CD4-positive, alpha-beta memory T cell (primary cell): ENCODE measurements around the gene CEPT1. TPM values are rescaled to one million over a fixed set of nuclear protein-coding genes. Genes with fewer than 3 reads are reported as not detected.
"Not testable (repeated sequence)": the region's sequence is repeated elsewhere in the genome, so short reads cannot be mapped to it uniquely, and the experiment has no call there.

Experiments
- CTCF ChIA-PET: fragments of 350-600 bp; sonication (Branson Sonifier 250); formaldehyde crosslinking; loops from one replicate; lab custom pipeline; 2021; ENCODE audit warnings: inconsistent platforms; ENCODE audit not compliant: partially characterized antibody; lab: Charles Lee
- POLR2A ChIA-PET: fragments of 350-600 bp; sonication (Branson Sonifier 250); formaldehyde crosslinking; loops from one replicate; lab custom pipeline; 2021; ENCODE audit not compliant: partially characterized antibody; lab: Charles Lee
- DNase-seq, 5 donors: peaks; one replicate each; pipeline versions ENCODE4 v3.0.0 to v3.0.0-alpha.2; 2020 to 2022; ENCODE audit warnings: mixed read lengths in 1 of 5
- H3K27ac ChIP-seq: one replicate; pipeline ENCODE4 v1.7.0; 2013; ENCODE audit warnings: low read depth, low read length
- H3K27me3 ChIP-seq: 2 replicates; pipeline ENCODE4 v1.7.0; 2013; ENCODE audit warnings: mild to moderate bottlenecking, low read length, moderate library complexity; ENCODE audit not compliant: insufficient read depth
- H3K36me3 ChIP-seq: 2 replicates; pipeline ENCODE4 v1.7.0; 2013; ENCODE audit warnings: mild to moderate bottlenecking, low read length, moderate library complexity; ENCODE audit not compliant: insufficient read depth
- H3K4me1 ChIP-seq: 2 replicates; pipeline ENCODE4 v1.7.0; 2013; ENCODE audit warnings: mild to moderate bottlenecking, low read length, moderate library complexity; ENCODE audit not compliant: insufficient read depth
- H3K4me3 ChIP-seq, 2 donors: one replicate each; pipeline ENCODE4 v1.7.0; 2013; ENCODE audit warnings: low read length in 2 of 2, mild to moderate bottlenecking in 1 of 2
- H3K9me3 ChIP-seq, 2 donors: one replicate each; pipeline ENCODE4 v1.7.0; 2013; ENCODE audit warnings: low read length in 2 of 2, control low read depth in 1 of 2; ENCODE audit not compliant: control insufficient read depth in 1 of 2
- H3K27ac Mint-ChIP-seq, 7 donors: one replicate each; pipeline ENCODE4 v1.8.0; 2020 to 2021; ENCODE audit warnings: mixed read lengths in 7 of 7, mild to moderate bottlenecking in 6 of 7, inconsistent platforms in 3 of 7, moderate library complexity in 3 of 7
- H3K27me3 Mint-ChIP-seq, 2 donors: one replicate each; pipeline ENCODE4 v1.8.0; 2020 to 2021; ENCODE audit warnings: mixed read lengths in 2 of 2
- H3K36me3 Mint-ChIP-seq, 2 donors: one replicate each; pipeline ENCODE4 v1.8.0; 2020 to 2021; ENCODE audit warnings: mixed read lengths in 2 of 2, inconsistent platforms in 1 of 2, mild to moderate bottlenecking in 1 of 2
- H3K4me1 Mint-ChIP-seq, 4 donors: one replicate each; pipeline ENCODE4 v1.8.0; 2020 to 2021; ENCODE audit warnings: mixed read lengths in 4 of 4, mild to moderate bottlenecking in 1 of 4
- H3K4me3 Mint-ChIP-seq, 8 donors: one replicate each; pipeline ENCODE4 v1.8.0; 2020 to 2021; ENCODE audit warnings: mixed read lengths in 8 of 8, mild to moderate bottlenecking in 7 of 8, moderate library complexity in 6 of 8, inconsistent platforms in 3 of 8
- H3K9me3 Mint-ChIP-seq, 8 donors: one replicate each; pipeline ENCODE4 v1.8.0; 2020 to 2021; ENCODE audit warnings: mixed read lengths in 8 of 8, mild to moderate bottlenecking in 5 of 8, inconsistent platforms in 3 of 8, moderate library complexity in 1 of 8
- intact Hi-C: fragments of 100-400 bp; cut with micrococcal nuclease; formaldehyde crosslinking; loops from one replicate; pipeline ENCODE4 v1.15.1; 2023
- polyA plus RNA-seq, 2 donors: library from polyadenylated mRNA; unstranded; fragments of 300-500 nt; fragmentation: Illumina TruSeq; gene quantifications; one replicate each; pipeline ENCODE4 v1.2.3, GENCODE V29; 2021
- total RNA-seq, 2 experiments: library from RNA; stranded (reverse); gene quantifications; one replicate each; pipeline ENCODE4 v1.2.3, GENCODE V29; 2021

CEPT1 gene
- total and polyA plus RNA-seq, 4 experiments from 2014 or later = 18.4 to 49.6 (median 41.2) TPM

- Histone ChIP-seq H3K9me3 (no peaks in the 10 kb centered on the region), H3K27me3 (no peaks in the 10 kb centered on the region), H3K4me1 (peaks cover 68% of the 10 kb centered on the region), H3K27ac (peak overlapping the region; percentile 48), H3K4me3 (no peak overlapping the region), H3K36me3 (no peaks in the 10 kb centered on the region)
- H3K27ac Mint-ChIP-seq = peak overlapping the region; percentile 80 to 100 (median 95)
- peak overlapping the region; percentile 62 to 87 (median 70) for H3K4me3 Mint-ChIP-seq
- intact Hi-C loops = loop anchor here (10.0 kb wide), 1 partner anchor 249 kb away; the partner anchor contains the start of gene LRIF1
- POLR2A ChIA-PET = interaction anchor here (0.7 to 18.7 kb wide), 5 partner anchors 8 to 235 kb away, joined by 3 to 1434 read pairs (median 6); partner anchors contain the start of genes CEPT1, CHI3L2, DENND2D and DRAM2
- peaks cover 0 to 6% (median 0%) of the 10 kb centered on the region in 8 donors for H3K9me3 Mint-ChIP-seq
- peaks cover 0 to 13% of the 10 kb centered on the region in 2 donors for H3K36me3 Mint-ChIP-seq
- H3K4me1 Mint-ChIP-seq = peaks cover 70 to 84% (median 72%) of the 10 kb centered on the region in 4 donors
- H3K27me3 Mint-ChIP-seq = peaks cover 0 to 2% of the 10 kb centered on the region in 2 donors
- CTCF ChIA-PET = interaction anchor here (2.8 to 17.0 kb wide), 2 partner anchors 10 to 18 kb away, joined by 15 to 623 read pairs; partner anchors contain the start of gene DENND2D
- peak in 1 of 5 donors; percentile 41 for DNase-seq
Measured at GRCh38 chr1:111213412-111213811, 73.4 kb downstream of the CEPT1 start.

- peaks cover 0 to 13% of the 10 kb centered on the region in 2 donors for H3K36me3 Mint-ChIP-seq
- H3K27ac Mint-ChIP-seq = peak overlapping the region; percentile 87 to 100 (median 97)
- no peak for DNase-seq
- H3K9me3 ChIP-seq = no peaks in the 10 kb centered on the region
- intact Hi-C loops = loop anchor here (10.0 kb wide), 1 partner anchor 249 kb away; the partner anchor contains the start of gene LRIF1
- POLR2A ChIA-PET = interaction anchor here (1.4 to 18.7 kb wide), 8 partner anchors 12 to 235 kb away, joined by 3 to 1434 read pairs (median 12); partner anchors contain the start of genes CEPT1, CHI3L2, DENND2D and DRAM2
- peaks cover 0 to 2% of the 10 kb centered on the region in 2 donors for H3K27me3 Mint-ChIP-seq
- CTCF ChIA-PET = interaction anchor here (0.7 to 17.0 kb wide), 6 partner anchors 9 to 186 kb away, joined by 3 to 623 read pairs (median 10); partner anchors contain the start of gene DENND2D
- peak overlapping the region in 1 of 2 donors; percentile 25 for H3K4me3 ChIP-seq
- peaks cover 76% of the 10 kb centered on the region for H3K4me1 ChIP-seq
- H3K9me3 Mint-ChIP-seq = peaks cover 0 to 6% (median 0%) of the 10 kb centered on the region in 8 donors
- H3K27ac ChIP-seq = peak overlapping the region; percentile 48
- H3K4me1 Mint-ChIP-seq = peaks cover 73 to 88% (median 76%) of the 10 kb centered on the region in 4 donors
- H3K36me3 ChIP-seq = no peaks in the 10 kb centered on the region
- no peaks in the 10 kb centered on the region for H3K27me3 ChIP-seq
- peak overlapping the region; percentile 64 to 87 (median 76) for H3K4me3 Mint-ChIP-seq
Measured at GRCh38 chr1:111214074-111214801, 74.2 kb downstream of the CEPT1 start.

GRCh38 chr1:111214884-111215283 lies 74.9 kb downstream of the CEPT1 start:
- Mint-ChIP-seq H3K27me3 (peaks cover 0 to 2% of the 10 kb centered on the region in 2 donors), H3K36me3 (peaks cover 0 to 13% of the 10 kb centered on the region in 2 donors), H3K4me1 (peaks cover 77 to 88% (median 81%) of the 10 kb centered on the region in 4 donors), H3K9me3 (peaks cover 0 to 6% (median 0%) of the 10 kb centered on the region in 8 donors), H3K4me3 (peak overlapping the region; percentile 64 to 87 (median 76)), H3K27ac (peak overlapping the region; percentile 87 to 100 (median 97))
- Histone ChIP-seq H3K36me3 (no peaks in the 10 kb centered on the region), H3K4me1 (peaks cover 83% of the 10 kb centered on the region), H3K9me3 (no peaks in the 10 kb centered on the region), H3K27me3 (no peaks in the 10 kb centered on the region), H3K4me3 (peak overlapping the region in 1 of 2 donors; percentile 25), H3K27ac (peak overlapping the region; percentile 48)
- ChIA-PET CTCF (interaction anchor here (0.5 to 17.0 kb wide), 9 partner anchors 8 to 293 kb away, joined by 3 to 623 read pairs (median 5); partner anchors contain the start of gene DENND2D), POLR2A (interaction anchor here (1.4 to 18.7 kb wide), 10 partner anchors 12 to 541 kb away, joined by 3 to 1434 read pairs (median 8); partner anchors contain the start of genes CEPT1, CHI3L2, DENND2D and DRAM2)
- peak in 4 of 5 donors; percentile 46 to 65 (median 52) for DNase-seq
- intact Hi-C loops = loop anchor here (10.0 kb wide), 1 partner anchor 250 kb away; the partner anchor contains the start of gene LRIF1

- peak overlapping the region; percentile 46 to 87 (median 76) for H3K4me3 Mint-ChIP-seq
- H3K9me3 Mint-ChIP-seq, H3K27me3 ChIP-seq, H3K27me3 Mint-ChIP-seq, H3K9me3 ChIP-seq, DNase-seq, H3K36me3 ChIP-seq: not testable (repeated sequence)
- peaks cover 0 to 13% of the 10 kb centered on the region in 2 donors for H3K36me3 Mint-ChIP-seq
- H3K4me3 ChIP-seq = peak overlapping the region in 1 of 2 donors; percentile 8
- peak overlapping the region; percentile 48 for H3K27ac ChIP-seq
- peaks cover 87% of the 10 kb centered on the region for H3K4me1 ChIP-seq
- ChIA-PET POLR2A (interaction anchor here (0.6 to 18.7 kb wide), 19 partner anchors 11 to 545 kb away, joined by 3 to 1434 read pairs (median 6); partner anchors contain the start of genes ATP5PB, CEPT1, CHI3L2 and DENND2D), CTCF (interaction anchor here (0.5 to 17.0 kb wide), 10 partner anchors 8 to 292 kb away, joined by 3 to 623 read pairs (median 4); partner anchors contain the start of genes ATP5PB, DENND2D and WDR77)
- peaks cover 78 to 90% (median 84%) of the 10 kb centered on the region in 4 donors for H3K4me1 Mint-ChIP-seq
- H3K27ac Mint-ChIP-seq = peak overlapping the region; percentile 87 to 100 (median 97)
- intact Hi-C loops = loop anchor here (10.0 kb wide), 1 partner anchor 250 kb away; the partner anchor contains the start of gene LRIF1
Measured at GRCh38 chr1:111215285-111215684, 75.3 kb downstream of the CEPT1 start.

- H3K27ac Mint-ChIP-seq = peak overlapping the region; percentile 87 to 100 (median 97)
- H3K27me3 ChIP-seq = no peaks in the 10 kb centered on the region
- CTCF ChIA-PET = interaction anchor here (1.3 to 17.0 kb wide), 8 partner anchors 9 to 252 kb away, joined by 4 to 623 read pairs (median 12); partner anchors contain the start of gene DENND2D
- H3K4me1 Mint-ChIP-seq = peaks cover 90 to 99% (median 95%) of the 10 kb centered on the region in 4 donors
- peaks cover 100% of the 10 kb centered on the region for H3K4me1 ChIP-seq
- H3K36me3 Mint-ChIP-seq = peaks cover 0 to 13% of the 10 kb centered on the region in 2 donors
- POLR2A ChIA-PET = interaction anchor here (0.7 to 18.7 kb wide), 12 partner anchors 10 to 481 kb away, joined by 3 to 1434 read pairs (median 10); partner anchors contain the start of genes ATP5PB, CEPT1, CHI3L2 and DENND2D
- peaks cover 0 to 9% (median 0%) of the 10 kb centered on the region in 8 donors for H3K9me3 Mint-ChIP-seq
- peaks cover 0 to 2% of the 10 kb centered on the region in 2 donors for H3K27me3 Mint-ChIP-seq
- intact Hi-C loops = loop anchor here (1.0 to 10.0 kb wide), 3 partner anchors 12 to 252 kb away; partner anchors contain the start of genes CEPT1, DRAM2 and LRIF1
- no peaks in the 10 kb centered on the region for H3K36me3 ChIP-seq
- H3K4me3 ChIP-seq = no peak overlapping the region
- DNase-seq = no peak
- H3K4me3 Mint-ChIP-seq = peak overlapping the region in 7 of 8 donors; percentile 54 to 87 (median 77)
- H3K27ac ChIP-seq = peak overlapping the region; percentile 48
- no peaks in the 10 kb centered on the region for H3K9me3 ChIP-seq
Measured at GRCh38 chr1:111216751-111217150, 76.7 kb downstream of the CEPT1 start.
